HepG2 (cell line): ENCODE data around the gene DEFB129. TPM values are rescaled to one million over a fixed set of nuclear protein-coding genes. Genes with fewer than 3 reads are reported as not detected.
A peak's percentile ranks its signal among the peaks of the same experiment; 100 is the strongest.

Experiments
- CREM ChIP-seq, 2 experiments: sonication (generic) in 1 of 2; formaldehyde crosslinking in 1 of 2; IDR thresholded peaks; 2 replicates each; pipeline versions ENCODE4 v1.4.0 to v1.6.1; 2016 to 2020; ENCODE audit warnings: antibody characterized with exemption in 1 of 2, mild to moderate bottlenecking in 1 of 2, missing genetic modification reagents in 1 of 2
- GABPA ChIP-seq, 2 experiments: IDR thresholded peaks; 2 replicates each; pipeline ENCODE4 v1.6.1; 2011 to 2016; ENCODE audit warnings: low read depth in 2 of 2, low read length in 1 of 2, missing biosample characterization in 1 of 2, missing genetic modification characterization in 1 of 2
- HNRNPK ChIP-seq: fragments of 200-400 bp; formaldehyde crosslinking; IDR thresholded peaks from 2 replicates; pipeline ENCODE4 v1.6.1; 2018; ENCODE audit warnings: low read length, low read depth, moderate library complexity, mild to moderate bottlenecking; ENCODE audit not compliant: poor library complexity, severe bottlenecking
- IKZF1 ChIP-seq: fragments of 450-650 bp; IDR thresholded peaks from 2 replicates; pipeline ENCODE4 v1.7.1; 2016
- IRF1 ChIP-seq: sonication (generic); formaldehyde crosslinking; IDR thresholded peaks from 2 replicates; pipeline ENCODE4 v1.4.0; 2020; ENCODE audit warnings: low read depth, mild to moderate bottlenecking, missing genetic modification reagents
- KLF9 ChIP-seq: IDR thresholded peaks from 2 replicates; pipeline ENCODE4 v1.6.1; 2016; ENCODE audit warnings: low read depth
- ZBTB34 ChIP-seq: sonication (generic); formaldehyde crosslinking; IDR thresholded peaks from 2 replicates; pipeline ENCODE4 v1.8.0; 2022; ENCODE audit warnings: mild to moderate bottlenecking, missing genetic modification reagents
- ZBTB49 ChIP-seq: sonication (generic); formaldehyde crosslinking; IDR thresholded peaks from 2 replicates; pipeline ENCODE4 v1.4.0; 2020; ENCODE audit warnings: missing genetic modification reagents, borderline replicate concordance
- ZFP1 ChIP-seq: IDR thresholded peaks from 2 replicates; pipeline ENCODE4 v1.6.1; 2016
- ZFP91 ChIP-seq: sonication (generic); formaldehyde crosslinking; IDR thresholded peaks from 2 replicates; pipeline ENCODE4 v1.9.0; 2022; ENCODE audit warnings: missing genetic modification reagents, mild to moderate bottlenecking, borderline replicate concordance
- ZMAT3 ChIP-seq: sonication (generic); formaldehyde crosslinking; conservative IDR thresholded peaks from 2 replicates; pipeline ENCODE4 v1.7.0; 2021; ENCODE audit warnings: missing genetic modification reagents
- ZNF329 ChIP-seq: sonication (generic); formaldehyde crosslinking; IDR thresholded peaks from 2 replicates; pipeline ENCODE4 v1.9.0; 2021; ENCODE audit warnings: low read depth, mild to moderate bottlenecking, missing genetic modification reagents
- ZNF562 ChIP-seq: sonication (generic); formaldehyde crosslinking; IDR thresholded peaks from 2 replicates; pipeline ENCODE4 v1.8.0; 2022; ENCODE audit warnings: missing genetic modification reagents, borderline replicate concordance
- ZNF768 ChIP-seq: sonication (generic); formaldehyde crosslinking; IDR thresholded peaks from 2 replicates; pipeline ENCODE4 v1.4.0; 2020; ENCODE audit warnings: missing genetic modification reagents
- ZNF850 ChIP-seq: sonication (generic); formaldehyde crosslinking; conservative IDR thresholded peaks from 2 replicates; pipeline ENCODE4 v1.9.0; 2021; ENCODE audit warnings: mild to moderate bottlenecking, missing genetic modification reagents
- polyA plus RNA-seq, 8 experiments: library from polyadenylated mRNA; depleted of rRNA in 3 of 8; stranded (reverse) in 7 of 8; unstranded in 1 of 8; fragments of >200 nt; fragmentation: Illumina TruSeq in 4 of 8; extraction: Trizol in 4 of 8; gene quantifications; 2 replicates each; pipeline versions ENCODE4 v1.2.1 to v1.2.3, GENCODE V29; 2011 to 2016; ENCODE audit warnings: low read depth in 4 of 8, missing spikeins in 1 of 8, mixed read lengths in 1 of 8; ENCODE audit not compliant: insufficient read depth in 1 of 8
- total RNA-seq, 5 experiments: library from RNA; depleted of rRNA; stranded (reverse); fragments of >200 nt; fragmentation: Illumina TruSeq; extraction: Trizol; gene quantifications; 2 replicates each; pipeline ENCODE4 v1.2.3, GENCODE V29; 2016; ENCODE audit warnings: low read depth in 1 of 5

DEFB129 gene
- total and polyA plus RNA-seq, 2 of the 13 experiments (the other 11 are each of a cell fraction or from before 2014, with no cell fraction given), result not detected

GRCh38 chr20:266596-267562, 39.8 kb downstream of the DEFB129 start (continued):
- peak; percentile 97 for TF ChIP-seq ZFP91 (CRISPR knock-in tag)
- TF ChIP-seq ZNF329 (CRISPR knock-in tag), result peak; percentile 82; the same call in 1 of the 2 replicates
- 0 out of 2 replicates have a peak, but pooled peaks have one; percentile 36 for TF ChIP-seq ZBTB49 (CRISPR knock-in tag)
- TF ChIP-seq ZNF562 (CRISPR knock-in tag), result no peak; the same call in 1 of the 2 replicates
- TF ChIP-seq ZBTB34, result peak; percentile 93
- TF ChIP-seq IRF1, result no peak; the same call in 1 of the 2 replicates
- TF ChIP-seq GABPA (IDR thresholded peaks at IDR 0.05; ENCODE audit: low read depth, low read length), result no peak
- TF ChIP-seq GABPA (CRISPR knock-in tag; IDR thresholded peaks at IDR 0.05; ENCODE audit: low read depth), result no peak
- TF ChIP-seq KLF9 (CRISPR knock-in tag), result peak; percentile 64; the same call in 1 of the 2 replicates
- TF ChIP-seq ZNF768 (CRISPR knock-in tag), result peak; percentile 79; the same call in 1 of the 2 replicates
- peak; percentile 86 for TF ChIP-seq ZMAT3
- 0 out of 2 replicates have a peak, but pooled peaks have one; percentile 28 for TF ChIP-seq ZFP1 (CRISPR knock-in tag)
- no peak; the same call in 1 of the 2 replicates for TF ChIP-seq CREM (IDR thresholded peaks at IDR 0.05)
- no peak for TF ChIP-seq CREM (CRISPR knock-in tag; IDR thresholded peaks at IDR 0.05)
- TF ChIP-seq ZNF850, result no peak
- TF ChIP-seq HNRNPK, result no peak
- no peak for TF ChIP-seq IKZF1
- TF ChIP-seq, all 625 proteins: peak for 464
